A549 (cell line): Measurements from ENCODE around the gene ANKHD1. TPM values are rescaled to one million over a fixed set of nuclear protein-coding genes. Genes with fewer than 3 reads are reported as not detected.
"Not testable (repeated sequence)": the region's sequence is repeated elsewhere in the genome, so short reads cannot be mapped to it uniquely, and the experiment has no call there.

Source experiments
- ATAC-seq, 2 experiments: fragments of 200-7000 bp in 1 of 2; fragments of >200 bp in 1 of 2; cut with Nextera tagmentation in 1 of 2; cut with Tn5 transposase in 1 of 2; 3 replicates each; pipeline versions ENCODE4 v1.8.0 to v1.9.1; 2018 to 2020; ENCODE audit warnings: mild to moderate bottlenecking in 1 of 2, moderate library complexity in 1 of 2
- CTCF ChIA-PET: fragments of 300-600 bp; sonication (Branson Sonifier 250); formaldehyde crosslinking; extraction: SDS; loops from one replicate; lab custom pipeline; 2021; ENCODE audit warnings: antibody characterized with exemption, inconsistent platforms; lab: Yijun Ruan, JAX
- POLR2A ChIA-PET: fragments of 350-600 bp; formaldehyde crosslinking; extraction: SDS; loops from one replicate; lab custom pipeline; 2021; ENCODE audit warnings: antibody characterized with exemption, inconsistent platforms; lab: Yijun Ruan, JAX
- DNase-seq, 2 experiments: peaks; one replicate each; pipeline versions ENCODE4 v3.0.0 to v3.0.0-alpha.2; 2011 to 2016; ENCODE audit warnings: low read depth in 1 of 2, low spot score in 1 of 2
- FAIRE-seq: peaks from 2 replicates; lab custom pipeline; 2011; peaks lifted over from hg19 to GRCh38; lab: Jason Lieb, UNC
- H3K27ac ChIP-seq, 2 experiments: fragments of >200 bp; sonication (Bioruptor Twin); formaldehyde crosslinking; 3 replicates each; pipeline ENCODE4 v1.5.1; 2016 to 2017
- H3K4me1 ChIP-seq: fragments of >200 bp; sonication (Bioruptor Twin); formaldehyde crosslinking; 3 replicates; pipeline ENCODE4 v1.6.1; 2016
- H3K4me2 ChIP-seq: fragments of >200 bp; sonication (Bioruptor Twin); formaldehyde crosslinking; 3 replicates; pipeline ENCODE4 v1.6.1; 2016
- H3K4me3 ChIP-seq: fragments of >200 bp; sonication (Bioruptor Twin); formaldehyde crosslinking; 3 replicates; pipeline ENCODE4 v1.5.1; 2016
- H3K9me3 ChIP-seq: fragments of >200 bp; sonication (Bioruptor Twin); formaldehyde crosslinking; 3 replicates; pipeline ENCODE4 v1.6.1; 2016
- CBX2 ChIP-seq: fragments of 200-600 bp; sonication (generic); IDR thresholded peaks from 2 replicates; pipeline ENCODE4 v1.6.1; 2016; ENCODE audit warnings: low read depth, mild to moderate bottlenecking, borderline replicate concordance
- HEYL ChIP-seq: fragments of 250-450 bp; sonication (Bioruptor Pico); IDR thresholded peaks from 2 replicates; pipeline ENCODE4 v1.8.0; 2021; ENCODE audit warnings: mild to moderate bottlenecking, moderate library complexity
- HOXB5 ChIP-seq: fragments of 250-450 bp; sonication (Bioruptor Pico); IDR thresholded peaks from 2 replicates; pipeline ENCODE4 v1.5.0; 2020; ENCODE audit warnings: mild to moderate bottlenecking, moderate library complexity
- JUN ChIP-seq, 2 experiments: fragments of >200 bp; sonication (Bioruptor Twin); formaldehyde crosslinking; IDR thresholded peaks; 2 replicates in 1 of 2; 3 replicates in 1 of 2; pipeline ENCODE4 v1.6.1; 2016 to 2017
- KDM1A ChIP-seq: fragments of 200-600 bp; sonication (generic); IDR thresholded peaks from 2 replicates; pipeline ENCODE4 v1.6.1; 2016; ENCODE audit warnings: low read depth, mild to moderate bottlenecking
- MAZ ChIP-seq: fragments of 150-350 bp; IDR thresholded peaks from 2 replicates; pipeline ENCODE4 v1.6.1; 2014; ENCODE audit warnings: antibody characterized with exemption, low read depth, low read length, borderline replicate concordance
- NPAS2 ChIP-seq: fragments of 250-450 bp; sonication (Bioruptor Pico); IDR thresholded peaks from 2 replicates; pipeline ENCODE4 v1.8.0; 2022; ENCODE audit warnings: mild to moderate bottlenecking, moderate library complexity, borderline replicate concordance
- PHF8 ChIP-seq: fragments of 200-600 bp; sonication (generic); IDR thresholded peaks from 2 replicates; pipeline ENCODE4 v1.6.1; 2016; ENCODE audit warnings: low read depth, mild to moderate bottlenecking, antibody characterized with exemption, moderate library complexity, borderline replicate concordance
- POLR2A ChIP-seq: IDR thresholded peaks from 2 replicates; pipeline ENCODE4 v1.6.1; 2012; ENCODE audit warnings: mild to moderate bottlenecking, low read length
- RNF2 ChIP-seq: fragments of 200-600 bp; sonication (generic); IDR thresholded peaks from 2 replicates; pipeline ENCODE4 v1.6.1; 2016; ENCODE audit warnings: low read depth, mild to moderate bottlenecking, antibody characterized with exemption, moderate library complexity, borderline replicate concordance
- SMC3 ChIP-seq: fragments of >200 bp; sonication (Bioruptor Twin); formaldehyde crosslinking; IDR thresholded peaks from 3 replicates; pipeline ENCODE4 v1.6.1; 2018; ENCODE audit warnings: inconsistent platforms
- SREBF2 ChIP-seq: fragments of 450-650 bp; IDR thresholded peaks from 2 replicates; pipeline ENCODE4 v1.6.1; 2014; ENCODE audit warnings: mild to moderate bottlenecking, moderate library complexity
- WGBS: methylation state at CpG from one replicate; pipeline ENCODE4 v1.1.6; 2017; ENCODE audit errors: missing lambda C conversion rate; 5-methylcytosine and 5-hydroxymethylcytosine counted together
- polyA plus RNA-seq, 4 experiments: library from polyadenylated mRNA; depleted of rRNA in 3 of 4; stranded (reverse); fragments of >200 nt; fragmentation: RNase III in 1 of 4; extraction: RNeasy Plus Mini Kit Qiagen cat#74134 plus additional on column Dnase treatment in 1 of 4; gene quantifications; 2 replicates in 3 of 4; 3 replicates in 1 of 4; pipeline ENCODE4 v1.2.3, GENCODE V29; 2011 to 2017
- TF ChIP-seq, protein P1 (sequence below): IDR thresholded peaks from 2 replicates; pipeline ENCODE4 v1.6.1; 2012; ENCODE audit warnings: low read depth, borderline replicate concordance
- TF ChIP-seq, protein P2 (sequence below): fragments of >200 bp; sonication (Bioruptor Twin); formaldehyde crosslinking; IDR thresholded peaks from 3 replicates; pipeline ENCODE4 v1.5.1; 2016
- TF ChIP-seq, protein P3 (sequence below): fragments of 450-650 bp; IDR thresholded peaks from 2 replicates; pipeline ENCODE4 v1.6.1; 2014; ENCODE audit warnings: antibody characterized with exemption

The ANKHD1 gene
- polyA plus RNA-seq, 2 of the 4 experiments (the other 2 are of a cell fraction) = 46.9 to 94.1 TPM

DNA sequence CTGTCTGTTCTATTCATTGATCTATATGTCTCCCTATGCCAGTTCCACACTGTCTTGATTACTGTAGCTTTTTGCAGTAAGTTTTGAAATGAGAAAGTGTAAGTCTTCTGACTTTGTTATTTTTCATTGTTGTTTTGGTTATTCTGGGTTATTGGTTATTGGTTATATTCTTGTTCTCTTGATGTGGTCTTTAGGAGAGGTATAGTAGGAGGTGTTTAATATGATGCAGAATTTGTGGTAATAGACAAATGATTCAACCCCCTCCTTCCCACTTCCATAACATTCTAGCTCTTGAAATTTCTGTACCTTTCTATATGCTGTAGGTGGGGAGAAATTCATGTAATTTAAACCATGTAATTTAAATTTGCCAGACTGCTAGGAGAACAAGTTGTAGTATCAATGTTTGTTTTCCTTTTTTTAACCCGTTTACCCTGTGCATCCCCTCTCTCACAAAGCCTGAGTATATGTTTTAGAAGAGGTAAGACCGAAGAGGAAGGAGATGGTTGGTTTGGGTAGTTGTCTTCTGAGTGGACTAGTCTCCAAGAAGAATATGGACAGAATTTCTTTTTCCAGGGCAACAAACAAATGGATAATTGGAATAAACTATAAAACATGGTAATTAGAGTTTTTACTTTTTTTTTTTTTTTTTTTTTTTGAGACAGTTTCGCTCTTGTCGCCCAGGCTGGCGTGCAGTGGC lies 19.2 kb downstream of the ANKHD1 start:
- POLR2A ChIA-PET = interaction anchor here (0.6 kb wide), 1 partner anchor 313 kb away, joined by 5 read pairs; no protein-coding TSS in a partner anchor
- no peak overlapping the region for H3K4me3 ChIP-seq
- H3K9me3 ChIP-seq = no peaks in the 10 kb centered on the region
- TF ChIP-seq RNF2 = no peak
- no peak for TF ChIP-seq PHF8
- no peak for TF ChIP-seq HEYL (CRISPR knock-in tag)
- TF ChIP-seq, protein P1, sequence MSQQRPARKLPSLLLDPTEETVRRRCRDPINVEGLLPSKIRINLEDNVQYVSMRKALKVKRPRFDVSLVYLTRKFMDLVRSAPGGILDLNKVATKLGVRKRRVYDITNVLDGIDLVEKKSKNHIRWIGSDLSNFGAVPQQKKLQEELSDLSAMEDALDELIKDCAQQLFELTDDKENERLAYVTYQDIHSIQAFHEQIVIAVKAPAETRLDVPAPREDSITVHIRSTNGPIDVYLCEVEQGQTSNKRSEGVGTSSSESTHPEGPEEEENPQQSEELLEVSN = no peak
- no peak for TF ChIP-seq SMC3
- TF ChIP-seq, protein P2, sequence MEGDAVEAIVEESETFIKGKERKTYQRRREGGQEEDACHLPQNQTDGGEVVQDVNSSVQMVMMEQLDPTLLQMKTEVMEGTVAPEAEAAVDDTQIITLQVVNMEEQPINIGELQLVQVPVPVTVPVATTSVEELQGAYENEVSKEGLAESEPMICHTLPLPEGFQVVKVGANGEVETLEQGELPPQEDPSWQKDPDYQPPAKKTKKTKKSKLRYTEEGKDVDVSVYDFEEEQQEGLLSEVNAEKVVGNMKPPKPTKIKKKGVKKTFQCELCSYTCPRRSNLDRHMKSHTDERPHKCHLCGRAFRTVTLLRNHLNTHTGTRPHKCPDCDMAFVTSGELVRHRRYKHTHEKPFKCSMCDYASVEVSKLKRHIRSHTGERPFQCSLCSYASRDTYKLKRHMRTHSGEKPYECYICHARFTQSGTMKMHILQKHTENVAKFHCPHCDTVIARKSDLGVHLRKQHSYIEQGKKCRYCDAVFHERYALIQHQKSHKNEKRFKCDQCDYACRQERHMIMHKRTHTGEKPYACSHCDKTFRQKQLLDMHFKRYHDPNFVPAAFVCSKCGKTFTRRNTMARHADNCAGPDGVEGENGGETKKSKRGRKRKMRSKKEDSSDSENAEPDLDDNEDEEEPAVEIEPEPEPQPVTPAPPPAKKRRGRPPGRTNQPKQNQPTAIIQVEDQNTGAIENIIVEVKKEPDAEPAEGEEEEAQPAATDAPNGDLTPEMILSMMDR = no peak
- TF ChIP-seq NPAS2 (CRISPR knock-in tag) = no peak
- TF ChIP-seq SREBF2 = no peak
- TF ChIP-seq HOXB5 (CRISPR knock-in tag) = no peak
- TF ChIP-seq CBX2 = no peak
- TF ChIP-seq, protein P3, sequence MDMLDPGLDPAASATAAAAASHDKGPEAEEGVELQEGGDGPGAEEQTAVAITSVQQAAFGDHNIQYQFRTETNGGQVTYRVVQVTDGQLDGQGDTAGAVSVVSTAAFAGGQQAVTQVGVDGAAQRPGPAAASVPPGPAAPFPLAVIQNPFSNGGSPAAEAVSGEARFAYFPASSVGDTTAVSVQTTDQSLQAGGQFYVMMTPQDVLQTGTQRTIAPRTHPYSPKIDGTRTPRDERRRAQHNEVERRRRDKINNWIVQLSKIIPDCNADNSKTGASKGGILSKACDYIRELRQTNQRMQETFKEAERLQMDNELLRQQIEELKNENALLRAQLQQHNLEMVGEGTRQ = no peak
- TF ChIP-seq JUN (IDR thresholded peaks at IDR 0.05) = no peak
- TF ChIP-seq MAZ = no peak
- TF ChIP-seq KDM1A = no peak
- CTCF ChIA-PET = no interaction called here
- H3K27ac ChIP-seq = no peak overlapping the region
- peaks cover 7% of the 10 kb centered on the region for H3K4me1 ChIP-seq
- DNase-seq (no peak), FAIRE-seq (no peak), ATAC-seq (no peak)
- H3K4me2 ChIP-seq = no peak overlapping the region
- WGBS = 88% methylated on average over 5 of the region's 5 CpGs

DNA sequence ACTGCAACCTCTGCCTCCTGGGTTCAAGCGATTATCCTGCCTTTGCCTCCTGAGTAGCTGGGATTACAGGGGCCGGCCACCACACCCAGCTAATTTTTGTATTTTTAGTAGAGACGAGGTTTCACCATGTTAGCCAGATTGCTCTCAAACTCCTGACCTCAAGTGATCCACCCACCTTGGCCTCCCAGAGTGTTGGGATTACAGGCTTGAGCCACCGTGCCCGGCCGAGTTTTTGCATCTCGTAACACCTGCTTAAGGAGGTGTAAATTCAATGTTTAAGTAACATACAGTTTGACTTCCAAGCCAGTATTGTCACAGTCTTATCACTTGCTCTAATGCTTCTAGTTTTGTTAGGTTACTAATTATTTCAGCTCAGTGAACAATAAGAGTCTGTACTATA lies 19.7 kb downstream of the ANKHD1 start:
- FAIRE-seq = not testable (repeated sequence)

DNA sequence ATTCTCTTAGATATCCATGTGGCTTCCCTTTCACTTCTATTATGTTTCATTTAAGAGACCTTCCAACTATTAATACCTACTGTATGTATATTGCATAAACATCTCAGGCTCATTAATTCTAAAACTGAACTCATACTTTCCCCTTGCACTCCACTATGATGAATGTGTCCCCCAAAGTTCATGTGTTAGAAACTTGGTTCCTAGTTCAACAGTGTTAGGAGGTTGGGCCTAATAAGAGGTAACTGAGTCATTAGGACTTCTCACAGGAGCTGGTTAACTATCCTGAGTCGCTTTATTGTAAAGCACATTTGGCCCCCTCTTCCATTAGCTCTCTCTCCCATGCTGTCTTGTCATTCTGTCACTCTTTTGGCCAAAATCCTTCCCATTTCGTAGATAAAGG lies 22.0 kb downstream of the ANKHD1 start:
- DNase-seq = no peak
- no peak for FAIRE-seq
- no peak for ATAC-seq
- ChIA-PET CTCF (interaction anchor here (0.5 to 0.8 kb wide), 2 partner anchors 21 to 51 kb away, joined by 3 to 4 read pairs; no protein-coding TSS in a partner anchor), POLR2A (no interaction called here)
- peaks cover 7% of the 10 kb centered on the region for H3K4me1 ChIP-seq
- no peak overlapping the region for H3K4me2 ChIP-seq
- H3K9me3 ChIP-seq = no peaks in the 10 kb centered on the region
- no peak overlapping the region for H3K27ac ChIP-seq
- no peak overlapping the region for H3K4me3 ChIP-seq
- WGBS = 93% methylated on average over 2 of the region's 2 CpGs
- no peak for TF ChIP-seq KDM1A
- no peak for TF ChIP-seq POLR2A
- TF ChIP-seq, protein P3 = no peak

More for the DNA sequence above, 19.7 kb downstream of the ANKHD1 start:
- H3K4me1 ChIP-seq, H3K4me2 ChIP-seq, DNase-seq, H3K27ac ChIP-seq, ATAC-seq, CTCF ChIA-PET, POLR2A ChIA-PET, H3K9me3 ChIP-seq, H3K4me3 ChIP-seq: not testable (repeated sequence)
- 94% methylated on average over 7 of the region's 7 CpGs for WGBS
